Cardiac fibroblast (primary cell): Measurements from ENCODE around the gene UGT1A4.

Experiments used
- DNase-seq, 2 donors: peaks; one replicate each; pipeline versions ENCODE4 v3.0.0 to v3.0.0-alpha.2; 2010; ENCODE audit warnings: low read depth in 2 of 2
- H3K4me3 ChIP-seq, 2 donors: replicated peaks in 1 of 2; 1 replicate in 1 of 2; 2 replicates in 1 of 2; pipeline ENCODE4 v1.5.1; 2011; ENCODE audit warnings: low read depth in 2 of 2, low read length in 2 of 2, mild to moderate bottlenecking in 2 of 2, moderate library complexity in 1 of 2
- TF ChIP-seq, protein P1 (sequence below): IDR thresholded peaks from one replicate; pipeline ENCODE4 v1.5.1; 2011; ENCODE audit warnings: low read depth, mild to moderate bottlenecking, low read length, inconsistent platforms

The UGT1A4 gene

DNA sequence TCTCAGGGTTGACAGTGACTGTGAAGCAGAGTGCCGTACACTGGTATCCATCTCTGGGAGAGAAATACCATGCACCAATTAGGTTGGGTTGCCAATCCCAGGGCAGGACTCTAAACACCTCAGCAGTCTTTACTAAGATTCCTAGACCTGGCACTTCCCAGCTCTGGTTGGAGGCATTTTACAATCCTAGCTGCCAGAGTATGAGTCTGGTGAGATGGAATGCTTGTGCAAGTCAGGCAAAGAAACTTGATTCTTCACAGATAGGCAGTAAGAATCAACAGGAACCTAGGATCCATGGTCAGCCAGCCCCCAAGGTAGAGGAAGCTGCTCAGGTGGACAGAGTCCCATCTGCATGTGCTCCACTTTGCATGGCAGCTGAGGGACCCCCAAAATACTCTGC lies 11.8 kb upstream of the UGT1A4 start:
- H3K4me3 ChIP-seq = no peak overlapping the region
- DNase-seq = peak; percentile 38 to 62
- TF ChIP-seq, protein P1, sequence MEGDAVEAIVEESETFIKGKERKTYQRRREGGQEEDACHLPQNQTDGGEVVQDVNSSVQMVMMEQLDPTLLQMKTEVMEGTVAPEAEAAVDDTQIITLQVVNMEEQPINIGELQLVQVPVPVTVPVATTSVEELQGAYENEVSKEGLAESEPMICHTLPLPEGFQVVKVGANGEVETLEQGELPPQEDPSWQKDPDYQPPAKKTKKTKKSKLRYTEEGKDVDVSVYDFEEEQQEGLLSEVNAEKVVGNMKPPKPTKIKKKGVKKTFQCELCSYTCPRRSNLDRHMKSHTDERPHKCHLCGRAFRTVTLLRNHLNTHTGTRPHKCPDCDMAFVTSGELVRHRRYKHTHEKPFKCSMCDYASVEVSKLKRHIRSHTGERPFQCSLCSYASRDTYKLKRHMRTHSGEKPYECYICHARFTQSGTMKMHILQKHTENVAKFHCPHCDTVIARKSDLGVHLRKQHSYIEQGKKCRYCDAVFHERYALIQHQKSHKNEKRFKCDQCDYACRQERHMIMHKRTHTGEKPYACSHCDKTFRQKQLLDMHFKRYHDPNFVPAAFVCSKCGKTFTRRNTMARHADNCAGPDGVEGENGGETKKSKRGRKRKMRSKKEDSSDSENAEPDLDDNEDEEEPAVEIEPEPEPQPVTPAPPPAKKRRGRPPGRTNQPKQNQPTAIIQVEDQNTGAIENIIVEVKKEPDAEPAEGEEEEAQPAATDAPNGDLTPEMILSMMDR = no peak

DNA sequence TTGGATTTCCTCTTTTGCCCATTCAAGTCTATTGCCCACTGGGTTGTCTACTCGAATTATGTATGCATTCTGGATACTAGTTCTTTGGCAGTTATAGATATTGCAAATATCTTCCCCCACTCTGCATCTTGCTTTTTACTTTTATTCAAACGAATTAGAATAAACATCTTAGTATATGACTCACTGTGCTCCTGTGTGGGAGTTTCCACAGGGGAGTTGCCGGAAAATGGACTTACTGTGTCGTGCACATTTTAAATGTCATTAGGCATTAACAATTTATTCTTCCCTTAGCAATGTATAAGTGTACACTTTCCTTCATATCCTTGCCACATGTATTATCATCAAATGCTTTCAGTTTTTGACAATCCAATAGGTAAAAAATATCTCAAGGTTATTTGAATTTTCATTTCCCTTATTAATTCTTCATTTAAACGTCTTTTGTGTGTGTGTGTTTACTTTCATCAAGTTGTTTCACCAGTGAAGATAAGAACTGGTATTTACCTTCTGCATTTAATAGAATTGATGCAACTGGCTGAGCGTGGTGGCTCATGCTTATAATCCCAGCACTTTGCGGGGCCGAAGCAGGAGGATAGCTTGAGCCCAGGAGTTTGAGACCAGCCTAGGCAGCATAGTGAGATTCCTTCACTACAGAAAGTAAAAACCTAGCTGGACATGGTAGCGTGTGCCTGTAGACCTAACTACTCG lies 10.4 kb upstream of the UGT1A4 start:
- TF ChIP-seq, protein P1 = no peak
- no peak overlapping the region for H3K4me3 ChIP-seq
- DNase-seq = peak; percentile 62

DNA sequence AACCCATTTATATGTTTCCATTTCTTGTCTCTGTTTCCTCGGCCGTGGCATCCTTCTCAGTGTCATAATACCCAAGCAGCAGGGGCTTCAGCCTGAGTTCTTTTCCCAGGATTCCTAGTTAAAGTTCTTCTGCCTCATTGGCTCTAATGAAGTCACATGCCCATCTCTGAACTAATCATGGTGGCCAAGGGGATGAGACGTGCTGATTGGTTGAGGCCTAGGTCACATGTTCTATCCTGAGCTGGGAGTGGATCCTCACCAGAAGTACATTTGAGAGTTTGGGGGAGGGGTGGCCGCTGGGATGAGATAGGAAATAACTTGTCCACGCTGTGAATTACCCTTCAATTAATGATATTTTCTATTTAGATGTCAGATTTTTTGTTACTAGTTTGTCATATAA lies 9.6 kb upstream of the UGT1A4 start:
- no peak overlapping the region for H3K4me3 ChIP-seq
- TF ChIP-seq, protein P1 = no peak
- no peak for DNase-seq

DNA sequence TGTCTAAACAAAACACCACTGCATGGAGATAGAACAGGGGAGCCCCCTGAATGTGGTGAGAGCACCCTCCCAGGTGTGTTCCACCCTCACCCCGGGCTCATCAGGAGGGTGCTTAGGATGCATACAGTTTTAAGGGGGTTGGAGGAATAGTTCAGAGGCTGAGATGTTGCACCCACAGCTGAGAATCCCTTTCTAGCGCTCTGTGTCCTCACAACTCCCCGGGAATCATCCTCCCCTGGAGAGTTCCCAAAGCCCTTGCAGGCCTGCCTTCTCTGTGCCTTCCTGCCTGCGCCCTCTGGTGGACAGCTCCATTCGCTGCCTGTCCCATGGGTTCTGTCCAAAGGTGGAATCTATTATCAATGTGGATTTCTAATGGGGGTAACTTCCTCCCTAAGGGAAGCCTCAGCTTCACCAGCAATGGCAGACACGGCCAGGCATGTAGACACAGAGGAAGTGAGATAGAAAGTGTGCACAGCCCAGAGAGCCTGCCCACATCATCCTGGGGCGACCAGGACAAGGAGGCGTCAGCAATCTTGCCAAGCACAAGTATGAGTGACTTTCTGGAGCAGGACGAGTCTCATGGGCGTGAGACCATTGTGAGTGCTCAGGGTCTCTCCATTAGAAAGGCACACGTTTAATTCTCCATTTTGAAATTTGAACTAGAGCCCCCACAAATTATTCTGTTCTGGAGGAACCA lies 7.1 kb upstream of the UGT1A4 start:
- peak; percentile 80 to 88 for DNase-seq
- no peak overlapping the region for H3K4me3 ChIP-seq
- TF ChIP-seq, protein P1 = peak; percentile 95

DNA sequence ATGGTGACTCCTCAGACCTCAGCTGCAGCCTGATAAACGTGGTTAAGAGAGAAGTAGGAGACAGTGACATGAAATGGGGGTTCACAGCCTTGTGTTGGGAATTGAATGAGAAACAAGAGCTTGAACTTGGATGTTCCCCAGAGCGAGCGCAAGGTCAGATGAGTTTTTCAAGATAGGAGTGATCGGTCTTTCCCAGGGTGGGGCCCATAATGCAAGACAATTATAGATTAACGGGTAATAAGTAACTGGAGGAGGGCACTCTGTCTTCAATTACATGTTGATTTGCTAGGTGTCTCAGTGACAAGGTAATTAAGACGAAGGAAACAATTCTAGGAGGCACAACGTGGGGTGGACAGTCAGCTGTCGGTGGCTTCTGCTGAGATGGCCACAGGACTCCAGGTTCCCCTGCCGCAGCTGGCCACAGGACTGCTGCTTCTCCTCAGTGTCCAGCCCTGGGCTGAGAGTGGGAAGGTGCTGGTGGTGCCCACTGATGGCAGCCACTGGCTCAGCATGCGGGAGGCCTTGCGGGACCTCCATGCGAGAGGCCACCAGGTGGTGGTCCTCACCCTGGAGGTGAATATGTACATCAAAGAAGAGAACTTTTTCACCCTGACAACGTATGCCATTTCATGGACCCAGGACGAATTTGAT lies 5.8 kb upstream of the UGT1A4 start, which contains the start of gene UGT1A5:
Gene UGT1A5 (plus strand): TSS at position 297 of the 651 bp plus-strand sequence. CDS start 85 bp downstream, at position 382.
- DNase-seq = no peak
- H3K4me3 ChIP-seq = no peak within 1 kb of the TSS
- TF ChIP-seq, protein P1 = no peak

DNA sequence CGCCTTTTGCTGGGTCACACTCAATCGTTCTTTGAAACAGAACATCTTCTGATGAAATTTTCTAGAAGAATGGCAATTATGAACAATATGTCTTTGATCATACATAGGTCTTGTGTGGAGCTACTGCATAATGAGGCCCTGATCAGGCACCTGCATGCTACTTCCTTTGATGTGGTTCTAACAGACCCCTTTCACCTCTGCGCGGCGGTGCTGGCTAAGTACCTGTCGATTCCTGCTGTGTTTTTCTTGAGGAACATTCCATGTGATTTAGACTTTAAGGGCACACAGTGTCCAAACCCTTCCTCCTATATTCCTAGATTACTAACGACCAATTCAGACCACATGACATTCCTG lies 5.3 kb upstream of the UGT1A4 start:
- TF ChIP-seq, protein P1 = no peak
- no peak for DNase-seq
- no peak overlapping the region for H3K4me3 ChIP-seq
